HS-5 (cell line): Measurements from ENCODE around the gene ASF1B.

Experiments used
- DNase-seq: peaks from one replicate; pipeline ENCODE4 v3.0.0-alpha.2; 2012; ENCODE audit warnings: low read depth

Gene ASF1B

GRCh38 chr19:14110650-14111049 lies 25.7 kb downstream of the ASF1B start:
- no peak for DNase-seq

- no peak for DNase-seq
Observed at GRCh38 chr19:14107581-14108461, 28.6 kb downstream of the ASF1B start.

GRCh38 chr19:14106840-14107239 lies 29.5 kb downstream of the ASF1B start:
- no peak for DNase-seq

- DNase-seq = no peak
Observed at GRCh38 chr19:14105680-14106079, 30.7 kb downstream of the ASF1B start.

GRCh38 chr19:14103310-14103709 lies 33.1 kb downstream of the ASF1B start:
- DNase-seq = no peak

- DNase-seq = no peak
Observed at GRCh38 chr19:14102756-14103155, 33.6 kb downstream of the ASF1B start.

- no peak for DNase-seq
Observed at GRCh38 chr19:14102102-14102696, 34.2 kb downstream of the ASF1B start.

GRCh38 chr19:14101003-14101545 lies 35.3 kb downstream of the ASF1B start:
- DNase-seq = no peak

GRCh38 chr19:14097532-14098151 lies 38.7 kb downstream of the ASF1B start:
- DNase-seq = no peak

GRCh38 chr19:14096272-14096992 lies 40.0 kb downstream of the ASF1B start:
- DNase-seq = no peak

GRCh38 chr19:14094854-14095253 lies 41.5 kb downstream of the ASF1B start:
- DNase-seq = no peak

GRCh38 chr19:14093117-14093823 lies 43.1 kb downstream of the ASF1B start:
- DNase-seq = no peak

GRCh38 chr19:14091813-14092462 lies 44.5 kb downstream of the ASF1B start:
- DNase-seq = no peak

- peak; percentile 46 for DNase-seq
Observed at GRCh38 chr19:14091081-14091812, 45.1 kb downstream of the ASF1B start.

- peak; percentile 35 for DNase-seq
Observed at GRCh38 chr19:14090509-14091080, 45.8 kb downstream of the ASF1B start, which contains the start of gene SAMD1. TSS of gene SAMD1 (minus strand) at chr19:14090751.

- no peak for DNase-seq
Observed at GRCh38 chr19:14089662-14090508, 46.5 kb downstream of the ASF1B start.

- no peak for DNase-seq
Observed at GRCh38 chr19:14089412-14089661, 47.1 kb downstream of the ASF1B start.

- DNase-seq = no peak
Observed at GRCh38 chr19:14088634-14089411, 47.6 kb downstream of the ASF1B start.
